CD4-positive, alpha-beta T cell treated with Interleukin-15 for 1 hour (primary cell): Measurements from ENCODE around the gene PJVK.
"Not testable (repeated sequence)": the region's sequence is repeated elsewhere in the genome, so short reads cannot be mapped to it uniquely, and the experiment has no call there.

Experiments
- DNase-seq: peaks from one replicate; pipeline ENCODE4 v3.0.0-alpha.2; 2020

The PJVK gene, protein sequence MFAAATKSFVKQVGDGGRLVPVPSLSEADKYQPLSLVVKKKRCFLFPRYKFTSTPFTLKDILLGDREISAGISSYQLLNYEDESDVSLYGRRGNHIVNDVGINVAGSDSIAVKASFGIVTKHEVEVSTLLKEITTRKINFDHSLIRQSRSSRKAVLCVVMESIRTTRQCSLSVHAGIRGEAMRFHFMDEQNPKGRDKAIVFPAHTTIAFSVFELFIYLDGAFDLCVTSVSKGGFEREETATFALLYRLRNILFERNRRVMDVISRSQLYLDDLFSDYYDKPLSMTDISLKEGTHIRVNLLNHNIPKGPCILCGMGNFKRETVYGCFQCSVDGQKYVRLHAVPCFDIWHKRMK

DNA sequence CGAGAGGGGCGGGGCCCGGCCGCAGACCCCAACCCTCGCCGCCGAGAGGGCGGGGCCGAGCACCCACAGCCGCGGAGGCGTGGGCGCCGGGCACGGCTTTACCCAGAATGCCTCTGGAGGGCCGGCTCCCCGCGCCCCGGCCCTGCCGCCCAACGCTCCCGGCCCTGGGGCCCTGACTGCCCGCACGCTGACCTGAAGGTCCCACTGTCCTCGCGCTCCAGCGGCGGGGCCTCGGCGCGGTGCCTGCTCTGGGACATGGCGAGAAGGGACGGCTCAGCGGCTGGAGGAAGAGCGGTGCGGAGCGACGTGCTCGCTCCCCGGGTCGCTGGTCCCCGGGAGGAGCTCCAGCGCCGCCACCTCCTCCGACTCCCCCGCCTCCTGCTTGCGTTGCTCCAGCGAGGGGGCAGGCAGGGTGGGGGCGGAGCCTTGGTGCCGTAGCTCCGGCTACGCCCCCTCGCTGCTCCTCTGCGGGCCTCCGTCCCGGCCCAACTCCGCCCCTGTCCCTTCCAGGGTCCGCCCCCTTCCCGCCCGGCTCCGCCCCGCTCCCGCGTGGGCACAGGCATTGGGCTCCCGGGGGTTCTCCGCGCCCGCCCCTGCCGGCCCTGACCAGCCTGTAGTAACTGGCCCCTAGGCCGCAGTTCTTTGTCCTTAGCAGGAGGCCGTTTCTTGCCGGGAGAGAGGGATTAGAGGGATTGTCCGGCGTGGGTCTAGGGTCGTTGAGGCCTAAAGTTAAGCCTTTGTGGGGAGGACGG is at the start of gene PJVK, which contains the start of gene PRKRA:
Gene PJVK (plus strand): TSS at position 605 of the 752 bp plus-strand sequence. CDS start 2,032 bp downstream, outside the sequence.
Gene PRKRA (minus strand): TSS at position 402 of the 752 bp plus-strand sequence. CDS start 145 bp downstream, at position 257.
- DNase-seq, result peak; percentile 96

DNA sequence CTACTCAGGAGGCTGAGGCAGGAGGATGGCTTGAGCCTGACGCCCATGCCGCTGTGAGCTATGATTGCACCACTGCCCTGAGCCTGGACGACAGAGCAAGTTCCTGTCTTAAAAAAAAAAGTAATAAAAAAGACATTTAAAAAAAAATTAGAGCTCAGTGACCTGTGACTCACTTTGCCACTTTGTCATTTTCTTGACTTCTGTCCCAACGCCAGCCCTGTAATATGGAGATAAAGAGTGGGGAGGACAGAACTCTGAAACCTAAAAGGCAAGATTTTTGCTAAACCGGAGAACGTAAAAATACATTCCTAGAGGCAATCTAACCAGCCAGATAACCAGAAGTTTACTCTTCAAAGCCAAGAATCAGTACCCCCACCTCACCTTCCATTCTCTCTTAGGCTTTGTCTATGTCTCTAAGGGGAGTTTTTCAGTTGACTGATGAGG is 49.2 kb upstream of the PJVK start:
- no peak for DNase-seq

DNA sequence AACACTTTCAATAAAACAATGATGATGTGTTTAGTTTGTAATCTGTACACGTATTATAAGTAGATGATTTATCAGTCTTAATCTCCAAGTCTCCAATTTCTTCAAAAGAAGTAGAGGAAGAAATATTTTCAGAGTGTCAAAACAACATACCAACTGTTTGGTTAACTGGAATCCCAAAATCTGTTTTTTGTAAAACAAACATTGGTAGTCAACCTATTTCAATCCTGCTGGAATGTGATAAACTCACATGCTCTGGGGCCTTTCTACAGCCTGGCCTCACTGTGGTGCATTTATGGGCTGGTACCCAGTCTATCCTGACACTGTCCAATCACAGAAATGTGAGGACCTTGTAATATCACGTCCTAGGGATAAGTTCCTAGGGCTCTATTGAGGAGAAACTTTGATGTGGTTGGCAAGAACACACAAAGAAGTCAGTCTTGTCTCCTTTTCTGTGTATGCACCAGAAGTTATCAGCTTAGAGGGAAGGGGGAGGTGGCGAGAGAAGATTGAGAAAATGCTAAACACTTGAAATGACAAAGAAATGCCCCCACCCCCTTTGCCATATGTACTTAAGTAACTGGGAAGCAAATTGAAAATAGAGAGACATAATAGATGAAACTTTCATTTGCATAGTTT is 47.4 kb upstream of the PJVK start:
- DNase-seq, result no peak

DNA sequence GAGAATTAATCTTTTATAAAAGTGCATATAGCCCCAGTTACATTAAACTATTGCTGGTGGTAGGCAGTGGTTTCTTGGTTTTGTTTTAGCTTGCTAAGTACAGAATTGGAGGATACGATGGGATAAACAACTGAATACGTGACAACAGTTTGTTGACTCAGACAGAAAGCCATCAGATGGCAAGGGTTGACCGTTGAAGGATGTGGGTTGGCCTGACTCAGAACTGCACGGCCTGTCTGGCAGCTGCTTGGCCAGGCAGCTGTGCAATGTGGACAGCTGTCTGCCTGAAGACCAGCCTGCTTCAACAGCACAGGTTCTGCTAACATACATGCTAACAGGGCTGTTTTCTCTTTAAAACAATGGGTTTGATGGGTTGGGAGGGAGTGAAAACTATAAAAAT is 46.8 kb upstream of the PJVK start:
- DNase-seq, result no peak

DNA sequence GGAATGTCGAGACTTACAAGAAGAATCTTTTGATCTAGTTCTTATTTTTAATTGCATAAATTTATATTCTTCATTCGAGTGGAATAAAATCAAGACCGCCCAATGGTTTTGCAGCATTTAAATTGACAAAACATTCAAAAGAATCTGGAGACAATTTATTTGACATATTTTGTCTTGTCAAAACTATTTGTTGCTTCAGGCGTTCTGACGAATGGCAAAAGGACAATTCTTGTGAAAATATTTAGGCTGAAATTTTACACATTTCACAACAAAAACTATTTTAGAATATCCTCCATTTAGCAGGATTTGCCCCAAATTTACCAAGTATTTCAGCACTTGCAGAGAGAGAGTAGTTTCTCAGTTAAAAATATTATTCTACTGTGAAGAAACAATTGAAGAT is 41.9 kb upstream of the PJVK start:
- DNase-seq, result no peak

DNA sequence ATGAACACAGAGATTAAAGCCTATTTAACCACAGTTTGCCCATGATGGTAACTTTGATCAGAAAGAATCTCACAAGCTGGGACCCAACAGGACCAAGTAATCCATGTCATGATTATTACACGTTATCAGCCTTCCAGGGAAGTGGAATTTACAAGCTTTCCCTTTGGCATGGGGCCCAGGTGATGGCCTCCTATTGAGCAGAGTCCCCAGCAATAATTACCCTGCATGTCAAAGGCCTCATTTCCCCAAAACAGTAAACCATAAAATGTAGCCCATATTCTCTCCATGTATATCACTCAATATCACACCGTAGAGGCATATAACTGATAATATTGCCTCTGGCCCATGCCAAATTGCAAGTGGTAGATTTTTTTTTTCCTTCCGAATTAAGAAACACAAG is 39.1 kb upstream of the PJVK start:
- no peak for DNase-seq

DNA sequence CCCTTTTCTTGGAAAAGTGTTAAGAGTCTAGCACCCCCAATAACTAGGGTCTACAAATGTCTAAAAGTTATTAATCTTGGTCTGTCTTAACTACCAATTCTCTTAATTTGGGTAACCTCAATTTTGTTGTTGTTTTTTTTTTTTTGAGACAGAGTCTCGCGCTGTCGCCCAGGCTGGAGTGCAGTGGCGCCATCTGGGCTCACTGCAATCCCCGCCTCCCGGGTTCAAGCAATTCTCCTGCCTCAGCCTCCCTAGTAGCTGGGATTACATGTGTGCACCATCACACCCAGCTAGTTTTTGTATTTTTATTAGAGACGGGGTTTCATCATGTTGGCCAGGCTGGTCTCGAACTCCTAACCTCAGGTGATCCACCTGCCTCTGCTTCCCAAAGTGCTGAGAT is 38.7 kb upstream of the PJVK start:
- DNase-seq, result not testable (repeated sequence)

DNA sequence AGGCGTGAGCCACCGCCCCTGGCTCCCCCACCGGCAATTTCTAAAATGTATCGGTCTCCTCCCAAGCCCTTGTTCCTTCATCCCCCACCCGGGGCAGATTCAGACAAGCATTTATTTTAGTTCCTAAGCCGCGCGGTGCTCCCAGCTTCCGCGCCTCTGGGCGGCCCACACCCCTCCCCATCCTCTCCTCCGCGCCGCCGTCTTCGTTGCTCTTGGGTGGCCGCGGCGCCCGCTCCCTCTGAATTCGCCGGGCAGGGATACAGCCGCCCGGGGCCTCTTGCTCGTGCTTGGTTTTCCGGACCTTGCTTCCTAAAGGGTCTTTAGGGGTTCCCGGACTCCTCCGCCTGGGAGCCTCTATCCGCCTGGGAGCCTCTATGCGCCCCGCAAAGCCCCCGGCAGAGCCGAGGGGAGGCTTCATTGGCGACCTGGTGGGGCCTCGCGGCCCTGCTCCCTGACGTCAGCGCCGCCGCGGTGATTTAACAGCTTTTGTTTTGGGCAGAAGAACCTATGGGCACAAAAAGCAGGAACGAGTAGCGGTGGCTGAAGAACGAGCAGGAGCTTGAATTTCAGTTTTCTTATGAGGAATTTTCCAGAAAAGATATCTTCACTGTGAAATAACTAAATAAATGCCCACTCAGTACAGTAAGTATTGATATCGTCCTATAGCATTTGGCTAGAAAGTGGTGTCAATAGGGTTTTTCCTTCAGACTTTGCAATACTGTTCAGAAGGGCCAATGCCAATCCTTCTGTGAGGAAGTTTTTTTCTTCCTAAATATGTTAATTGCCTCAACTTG is 37.5 kb upstream of the PJVK start:
- DNase-seq, result peak; percentile 73

DNA sequence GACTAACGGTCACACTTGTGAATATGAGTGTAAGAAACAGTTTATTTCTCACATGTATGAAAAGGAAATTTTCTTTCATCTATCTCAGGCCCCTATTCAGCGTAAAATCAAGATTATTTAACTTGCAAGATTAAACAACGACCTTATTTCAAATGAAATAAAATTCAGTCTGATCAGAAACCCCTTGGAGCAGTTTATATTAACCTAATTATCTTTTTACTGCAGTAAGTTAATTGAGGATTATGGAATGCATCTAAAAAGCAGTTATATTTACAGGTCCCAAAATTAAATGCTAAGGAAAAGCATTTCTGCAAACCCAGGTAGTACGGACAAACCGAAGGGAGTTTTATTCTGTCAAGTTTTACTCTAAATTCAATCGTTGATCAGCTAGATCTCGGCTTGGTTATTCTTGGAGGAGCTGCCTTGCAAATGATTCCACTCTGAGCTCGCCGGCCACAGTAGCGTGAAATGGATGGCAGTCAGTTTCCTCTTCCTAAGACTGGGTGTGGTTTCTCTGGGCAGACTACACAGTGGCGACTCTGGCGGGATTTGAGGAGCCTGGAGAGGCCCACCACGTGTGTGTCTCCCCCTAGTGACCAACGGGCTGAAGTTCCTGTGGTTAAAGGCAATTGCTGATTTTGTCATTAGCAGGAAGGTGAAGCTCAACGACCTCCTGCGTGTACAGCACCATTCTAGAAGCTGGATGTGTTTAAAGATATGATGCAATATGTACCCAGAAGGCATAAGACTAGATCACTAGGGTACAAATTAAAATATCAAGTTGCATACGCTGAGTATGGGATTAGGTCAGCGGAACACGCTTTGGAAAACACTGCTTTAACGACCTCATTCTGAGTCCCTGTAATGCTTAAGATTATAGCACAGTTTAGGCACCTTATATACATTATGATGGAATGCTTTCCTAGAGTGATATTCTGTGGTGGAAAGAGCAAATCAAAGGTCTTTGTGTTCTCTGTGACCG is 36.6 kb upstream of the PJVK start:
- DNase-seq, result peak; percentile 80

DNA sequence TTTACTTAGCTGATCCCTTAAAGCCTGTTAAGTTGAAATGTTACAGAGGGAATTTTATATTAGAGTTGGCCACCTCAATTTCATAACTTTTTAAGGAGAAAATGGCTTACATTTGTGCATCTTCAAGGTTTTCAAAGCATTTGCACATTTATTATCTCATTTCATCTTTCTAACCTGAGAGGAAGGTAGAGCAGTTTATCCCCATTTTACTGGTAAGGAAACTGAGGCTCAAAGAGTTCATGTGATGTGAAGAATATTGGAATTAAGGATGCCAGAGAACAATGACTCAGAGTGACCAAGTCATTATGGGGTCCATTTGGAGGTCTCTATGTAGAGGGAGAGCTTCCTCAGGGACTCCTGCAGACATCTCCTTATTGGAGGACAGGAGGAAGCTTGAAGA is 35.2 kb upstream of the PJVK start:
- DNase-seq, result no peak

DNA sequence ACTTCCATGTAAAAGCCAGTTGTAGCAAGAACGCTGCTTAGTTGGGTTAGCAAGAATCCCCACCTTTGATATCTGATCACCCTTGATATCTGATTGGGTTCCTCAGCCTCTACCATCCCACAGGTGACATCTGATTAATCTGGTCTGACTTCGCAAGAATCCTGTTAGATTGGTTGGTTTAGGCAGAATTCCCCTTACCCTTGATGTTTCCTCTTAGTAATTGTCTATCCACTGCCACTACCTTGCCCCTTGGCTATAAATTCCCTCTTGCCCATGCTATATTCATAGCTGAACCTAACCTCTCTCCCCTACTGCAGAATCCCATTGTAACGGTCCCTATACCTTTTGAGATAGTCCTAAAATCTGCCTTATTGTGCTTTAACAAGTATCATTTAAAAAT is 33.3 kb upstream of the PJVK start:
- no peak for DNase-seq

DNA sequence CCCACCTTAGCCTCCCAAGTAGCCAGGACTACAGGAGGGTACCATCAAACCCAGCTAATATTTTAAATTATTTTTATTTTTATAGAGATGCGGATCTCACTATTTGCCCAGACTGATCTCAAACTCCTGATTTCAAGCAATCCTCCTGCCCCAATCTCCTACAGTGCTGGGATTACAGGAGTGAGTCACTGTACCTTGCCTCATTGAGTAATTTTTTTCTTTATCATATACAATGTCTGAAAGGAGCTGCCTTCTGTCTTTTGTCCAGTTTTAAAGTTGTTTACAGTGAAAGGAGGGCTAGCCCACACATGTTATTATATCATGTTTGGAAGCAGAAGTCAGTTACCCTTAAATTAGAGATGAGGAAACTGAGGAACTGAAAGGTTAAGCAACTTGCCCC is 32.8 kb upstream of the PJVK start:
- no peak for DNase-seq

DNA sequence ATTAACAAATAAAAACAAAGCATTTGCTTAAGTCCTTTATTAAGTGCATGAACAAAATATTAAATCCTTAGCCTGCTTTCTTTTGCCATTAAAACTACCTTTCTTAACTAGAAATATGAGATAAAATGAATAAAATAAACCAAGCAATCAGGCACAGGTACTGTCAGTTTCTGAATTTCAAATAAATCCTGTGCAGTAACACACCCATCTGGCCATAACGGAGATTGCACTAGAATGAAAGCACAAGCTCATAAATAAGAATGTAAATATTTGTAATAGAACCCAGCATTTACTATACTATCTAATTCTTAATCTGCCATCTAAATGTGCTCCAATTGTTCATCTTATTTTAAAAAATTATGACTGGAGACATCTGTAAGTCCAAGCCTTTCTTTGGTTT is 32.1 kb upstream of the PJVK start:
- DNase-seq, result no peak

DNA sequence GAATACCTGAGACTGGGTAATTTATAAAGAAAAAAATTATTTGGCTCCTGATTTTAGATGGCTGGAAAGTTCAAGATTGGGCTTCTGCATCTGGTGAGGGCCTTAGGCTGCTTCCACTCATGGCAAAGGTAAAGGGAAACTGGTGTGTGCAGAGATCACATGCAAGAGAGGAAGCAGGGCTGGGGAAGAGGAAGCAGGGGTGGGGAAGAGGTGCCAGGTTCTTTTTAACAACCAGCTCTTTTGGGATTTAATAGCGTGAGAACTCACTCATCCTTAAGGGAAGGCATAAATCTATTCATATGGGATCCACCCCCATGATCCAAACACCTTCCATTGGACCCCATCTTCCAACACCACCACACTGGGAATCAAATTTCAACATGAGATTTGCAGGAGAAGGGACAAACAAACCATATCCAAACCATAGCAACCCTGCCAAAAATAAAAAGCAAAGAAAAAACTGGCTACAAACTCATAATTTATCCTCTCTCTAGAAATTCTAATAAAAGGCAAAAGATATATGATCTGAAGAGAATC is 30.6 kb upstream of the PJVK start:
- no peak for DNase-seq

DNA sequence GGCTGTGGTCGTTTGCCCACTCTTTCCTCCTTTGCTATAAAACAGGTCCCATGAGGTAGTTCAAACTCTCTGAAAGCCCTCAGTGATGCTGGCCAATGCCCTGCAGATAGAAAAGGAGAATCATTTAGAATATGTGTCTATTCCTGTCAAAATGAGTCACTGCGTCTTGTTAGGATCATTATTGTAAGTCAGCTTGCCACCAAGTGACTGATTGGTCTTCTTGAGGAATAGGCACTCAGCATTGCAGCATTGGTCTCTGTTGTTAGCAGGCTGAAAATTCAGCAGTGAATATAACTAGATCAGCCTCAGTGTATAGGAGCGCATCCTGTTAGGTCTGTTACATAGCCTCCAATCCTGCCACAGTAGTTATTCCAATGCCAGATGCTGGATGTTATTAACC is 29.1 kb upstream of the PJVK start:
- no peak for DNase-seq

DNA sequence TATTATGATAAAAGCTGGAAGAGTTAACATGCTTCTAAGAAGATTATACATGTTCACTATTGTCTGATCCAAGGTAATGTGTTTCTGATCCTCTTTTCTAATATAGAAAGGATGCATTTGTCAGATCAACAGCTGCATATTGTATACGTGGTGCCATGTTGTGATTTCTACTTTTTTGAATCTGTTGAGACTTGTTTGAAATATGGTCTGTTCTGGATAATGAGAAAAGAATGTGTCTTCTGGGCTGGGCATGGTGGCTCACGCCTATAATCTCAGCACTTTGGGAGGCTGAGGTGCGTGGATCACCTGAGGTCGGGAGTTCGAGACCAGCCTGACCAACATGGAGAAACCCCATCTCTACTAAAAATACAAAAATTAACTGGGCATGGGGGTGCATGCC is 27.4 kb upstream of the PJVK start:
- not testable (repeated sequence) for DNase-seq

DNA sequence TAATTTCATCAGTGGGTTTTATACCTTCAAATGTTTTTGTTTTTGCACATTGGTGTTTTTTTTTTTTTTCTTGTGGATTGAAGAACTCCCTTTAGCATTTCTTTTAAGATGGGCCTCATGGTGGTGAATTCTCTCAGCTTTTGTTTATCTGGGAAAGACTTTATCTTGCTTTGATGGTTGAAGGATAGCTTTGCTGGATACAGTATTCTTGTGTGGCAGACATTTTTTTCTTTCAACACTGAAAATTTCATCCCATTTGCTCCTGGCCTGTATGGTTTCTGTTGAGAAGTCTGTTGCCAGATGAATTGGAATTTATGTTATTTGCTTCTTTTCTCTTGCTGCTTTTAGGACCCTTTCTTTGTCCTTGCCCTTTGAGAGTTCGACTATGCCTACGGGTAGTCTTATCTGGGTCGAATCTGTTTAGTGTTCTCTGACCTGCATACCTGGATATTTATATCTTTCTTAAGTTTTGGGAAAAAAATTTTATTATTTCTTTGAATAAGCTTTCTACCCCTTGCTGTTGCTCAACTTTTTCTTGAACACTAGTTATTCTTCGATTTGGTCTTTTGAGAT is 25.8 kb upstream of the PJVK start:
- no peak for DNase-seq

DNA sequence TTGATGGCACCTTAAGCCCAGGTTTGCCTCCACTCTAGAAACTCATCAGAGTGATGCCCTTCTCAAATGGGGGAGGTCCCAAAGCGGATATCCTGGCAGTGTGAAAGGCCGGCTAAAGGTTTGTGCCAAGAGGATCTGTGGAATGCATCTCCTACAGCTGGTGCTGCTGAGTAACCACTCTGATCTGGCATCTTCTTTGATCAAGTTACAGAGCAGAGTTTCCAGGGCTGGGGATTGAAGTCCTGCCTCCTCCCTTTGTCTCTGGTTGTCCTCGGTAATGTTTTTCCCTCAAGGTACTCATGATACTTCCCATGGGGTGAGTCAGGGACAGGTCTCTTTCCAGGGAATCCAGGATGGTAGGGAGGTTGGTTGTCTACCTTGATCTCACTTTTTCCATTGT is 24.8 kb upstream of the PJVK start:
- no peak for DNase-seq

DNA sequence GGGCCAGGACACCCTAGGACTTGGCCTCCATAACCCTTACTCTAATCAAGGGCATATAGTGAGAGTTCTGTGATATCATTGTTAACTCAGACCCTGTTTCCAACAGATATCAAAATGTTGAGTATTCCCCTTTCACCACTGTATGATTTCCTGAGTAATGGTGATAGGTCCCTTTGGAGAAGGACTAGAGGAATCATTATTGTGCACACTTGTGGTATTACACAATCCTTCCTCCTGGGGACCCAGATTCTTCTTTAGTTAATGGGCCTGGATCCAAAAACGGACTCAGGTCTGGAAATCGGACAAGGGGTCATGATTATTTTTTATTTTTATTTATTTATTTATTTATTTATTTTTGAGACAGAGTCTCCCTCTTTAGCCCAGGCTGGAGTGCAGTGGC is 23.7 kb upstream of the PJVK start:
- no peak for DNase-seq

DNA sequence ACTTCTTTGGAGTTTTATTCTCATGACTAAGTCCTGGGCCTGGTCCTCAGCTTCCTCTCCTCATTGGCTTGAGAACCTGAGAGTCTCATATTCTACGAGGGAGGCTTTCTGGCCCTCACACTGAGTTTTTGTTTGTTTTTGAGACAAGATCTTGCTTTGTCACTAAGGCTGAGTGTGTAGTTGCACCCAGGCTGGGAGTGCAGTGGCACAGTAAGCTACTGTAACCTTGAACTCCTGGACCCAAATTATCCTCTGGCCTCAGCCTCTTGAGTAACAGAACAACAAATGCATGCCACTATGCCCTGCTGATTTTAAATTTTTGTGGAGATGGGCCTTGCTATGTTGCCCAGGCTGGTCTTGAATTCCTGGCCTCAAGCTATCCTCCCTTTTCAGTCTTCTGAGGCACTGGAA is 22.8 kb upstream of the PJVK start:
- no peak for DNase-seq

DNA sequence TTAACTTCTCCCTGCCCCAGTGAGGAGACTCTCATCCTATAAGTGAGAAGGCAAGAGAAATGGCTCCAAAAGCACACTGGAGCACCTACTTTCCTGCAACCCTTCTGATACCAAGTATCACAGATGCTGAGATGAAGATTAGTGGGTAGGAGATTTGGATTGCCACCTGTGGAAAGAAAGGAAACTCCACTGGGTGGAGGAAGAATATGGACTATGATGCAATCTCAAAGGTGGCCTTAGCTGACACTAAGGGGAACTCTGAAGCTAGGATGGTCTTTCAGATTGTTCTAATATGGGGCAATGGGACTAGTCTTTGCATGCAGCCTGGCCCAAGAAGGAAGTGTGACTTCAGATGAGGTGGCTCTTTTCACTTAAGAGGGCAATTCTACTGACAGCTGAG is 21.8 kb upstream of the PJVK start:
- no peak for DNase-seq
